Activated CD4-positive, alpha-beta memory T cell treated with anti-CD3 and anti-CD28 coated beads, Interleukin-2, amount 10 ng/mL, durations not matched to agents 7 days and 5 days (primary cell): Measurements from ENCODE around the gene ITGB3. TPM values are rescaled to one million over a fixed set of nuclear protein-coding genes. Genes with fewer than 3 reads are reported as not detected.

Source experiments
- CTCF ChIA-PET: fragments of 350-600 bp; sonication (Branson Sonifier 250); formaldehyde crosslinking; loops from one replicate; lab custom pipeline; 2021; ENCODE audit warnings: antibody characterized with exemption, inconsistent platforms; lab: Charles Lee
- POLR2A ChIA-PET: fragments of 350-600 bp; sonication (Branson Sonifier 250); formaldehyde crosslinking; loops from one replicate; lab custom pipeline; 2021; ENCODE audit warnings: antibody characterized with exemption; lab: Charles Lee
- DNase-seq: peaks from one replicate; pipeline ENCODE4 v3.0.0-alpha.2; 2020
- H3K27ac Mint-ChIP-seq: one replicate; pipeline ENCODE4 v1.8.0; 2021; ENCODE audit warnings: mild to moderate bottlenecking, mixed read lengths
- H3K27me3 Mint-ChIP-seq: one replicate; pipeline ENCODE4 v1.8.0; 2021; ENCODE audit warnings: mixed read lengths
- H3K36me3 Mint-ChIP-seq: one replicate; pipeline ENCODE4 v1.8.0; 2021; ENCODE audit warnings: low read depth, mixed read lengths
- H3K4me1 Mint-ChIP-seq: one replicate; pipeline ENCODE4 v1.8.0; 2021; ENCODE audit warnings: mixed read lengths
- H3K4me3 Mint-ChIP-seq: one replicate; pipeline ENCODE4 v1.8.0; 2021; ENCODE audit warnings: mild to moderate bottlenecking, mixed read lengths
- H3K9me3 Mint-ChIP-seq: one replicate; pipeline ENCODE4 v1.8.0; 2021; ENCODE audit warnings: mixed read lengths
- total RNA-seq, 2 experiments: library from RNA; stranded (reverse); gene quantifications; one replicate each; pipeline ENCODE4 v1.2.3, GENCODE V29; 2021

ITGB3 gene
- total RNA-seq, 2 experiments from 2014 or later, result 1.9 to 2.2 TPM

- ChIA-PET CTCF (no interaction called here), POLR2A (interaction anchor here (1.3 kb wide), 1 partner anchor 33 kb away, joined by 3 read pairs; no protein-coding TSS in a partner anchor)
- DNase-seq, result no peak
- no peak overlapping the region for H3K27ac Mint-ChIP-seq
- peaks cover 4% of the 10 kb centered on the region for H3K9me3 Mint-ChIP-seq
- H3K36me3 Mint-ChIP-seq, result no peaks in the 10 kb centered on the region
- H3K27me3 Mint-ChIP-seq, result no peaks in the 10 kb centered on the region
- peaks cover 25% of the 10 kb centered on the region for H3K4me1 Mint-ChIP-seq
- H3K4me3 Mint-ChIP-seq, result no peak overlapping the region
These were observed 28.7 kb upstream of the ITGB3 start for GRCh38 chr17:47224966-47225365.

GRCh38 chr17:47225436-47225858 lies 28.2 kb upstream of the ITGB3 start:
- peaks cover 25% of the 10 kb centered on the region for H3K4me1 Mint-ChIP-seq
- no peak for DNase-seq
- H3K27ac Mint-ChIP-seq, result no peak overlapping the region
- H3K36me3 Mint-ChIP-seq, result no peaks in the 10 kb centered on the region
- ChIA-PET CTCF (no interaction called here), POLR2A (no interaction called here)
- no peak overlapping the region for H3K4me3 Mint-ChIP-seq
- H3K27me3 Mint-ChIP-seq, result peaks cover 4% of the 10 kb centered on the region
- H3K9me3 Mint-ChIP-seq, result peaks cover 4% of the 10 kb centered on the region

DNA sequence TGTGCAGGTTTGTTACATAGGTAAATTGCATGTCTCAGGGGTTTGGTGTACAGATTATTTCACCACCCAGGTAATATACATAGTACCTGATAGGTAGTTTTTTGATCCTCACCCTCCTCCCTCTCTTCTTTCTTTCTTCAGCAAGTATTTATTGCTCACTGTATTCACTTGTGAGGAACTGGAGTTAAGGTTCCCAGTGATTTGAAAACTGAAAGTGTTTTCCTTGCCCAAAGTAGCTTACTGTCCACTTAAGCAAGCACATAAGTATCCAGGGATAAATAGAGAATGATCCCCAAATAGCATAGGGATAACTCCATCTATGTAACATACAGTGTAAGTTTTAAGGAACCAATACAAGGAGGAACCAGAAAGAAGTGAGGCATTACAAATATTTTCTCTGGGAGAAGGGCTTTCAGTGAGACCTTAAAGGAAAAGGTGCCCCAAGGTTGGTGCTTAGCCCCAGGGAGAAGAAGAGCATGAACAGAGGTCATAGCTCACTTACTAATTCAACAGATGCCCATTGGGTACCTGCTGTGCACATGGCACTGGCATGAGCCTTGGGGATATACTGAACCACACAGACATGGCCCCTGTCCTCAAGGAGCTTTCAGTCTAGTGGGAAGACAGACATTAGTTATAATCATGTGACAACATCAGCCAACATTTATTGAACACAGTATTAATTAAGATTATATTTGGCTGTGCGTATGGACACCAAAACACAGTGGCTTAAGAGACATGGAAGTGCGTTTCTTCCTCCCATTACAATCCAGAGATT lies 27.5 kb upstream of the ITGB3 start:
- CTCF ChIA-PET, result interaction anchor here (1.3 kb wide), 1 partner anchor 89 kb away, joined by 3 read pairs; no protein-coding TSS in a partner anchor
- Mint-ChIP-seq H3K36me3 (no peaks in the 10 kb centered on the region), H3K27me3 (peaks cover 6% of the 10 kb centered on the region), H3K27ac (no peak overlapping the region), H3K9me3 (peaks cover 4% of the 10 kb centered on the region), H3K4me3 (no peak overlapping the region), H3K4me1 (peaks cover 19% of the 10 kb centered on the region)
- DNase-seq, result no peak
- POLR2A ChIA-PET, result no interaction called here

DNA sequence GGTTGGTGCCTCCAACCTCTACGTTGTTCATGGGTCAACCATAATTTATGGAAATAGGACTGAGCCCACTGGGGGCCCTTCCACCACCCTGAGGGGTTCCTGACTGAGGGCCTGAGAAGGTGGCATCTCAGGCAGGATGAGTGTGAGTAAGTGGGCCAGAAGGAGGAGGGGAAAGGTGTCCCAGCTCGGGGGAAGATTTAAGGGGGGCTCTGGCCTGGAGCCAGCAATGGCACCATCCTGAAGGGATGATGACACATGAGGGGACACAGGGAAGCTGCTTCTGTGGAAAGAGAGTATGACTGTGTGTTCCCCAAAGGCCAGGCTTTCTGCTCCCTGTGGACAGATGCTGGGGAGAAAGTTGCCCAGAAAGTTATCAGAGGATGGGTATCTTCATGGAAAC lies 25.8 kb upstream of the ITGB3 start:
- no peak overlapping the region for H3K27ac Mint-ChIP-seq
- CTCF ChIA-PET, result interaction anchor here (3.8 kb wide), 1 partner anchor 87 kb away, joined by 44 read pairs; no protein-coding TSS in a partner anchor

DNA sequence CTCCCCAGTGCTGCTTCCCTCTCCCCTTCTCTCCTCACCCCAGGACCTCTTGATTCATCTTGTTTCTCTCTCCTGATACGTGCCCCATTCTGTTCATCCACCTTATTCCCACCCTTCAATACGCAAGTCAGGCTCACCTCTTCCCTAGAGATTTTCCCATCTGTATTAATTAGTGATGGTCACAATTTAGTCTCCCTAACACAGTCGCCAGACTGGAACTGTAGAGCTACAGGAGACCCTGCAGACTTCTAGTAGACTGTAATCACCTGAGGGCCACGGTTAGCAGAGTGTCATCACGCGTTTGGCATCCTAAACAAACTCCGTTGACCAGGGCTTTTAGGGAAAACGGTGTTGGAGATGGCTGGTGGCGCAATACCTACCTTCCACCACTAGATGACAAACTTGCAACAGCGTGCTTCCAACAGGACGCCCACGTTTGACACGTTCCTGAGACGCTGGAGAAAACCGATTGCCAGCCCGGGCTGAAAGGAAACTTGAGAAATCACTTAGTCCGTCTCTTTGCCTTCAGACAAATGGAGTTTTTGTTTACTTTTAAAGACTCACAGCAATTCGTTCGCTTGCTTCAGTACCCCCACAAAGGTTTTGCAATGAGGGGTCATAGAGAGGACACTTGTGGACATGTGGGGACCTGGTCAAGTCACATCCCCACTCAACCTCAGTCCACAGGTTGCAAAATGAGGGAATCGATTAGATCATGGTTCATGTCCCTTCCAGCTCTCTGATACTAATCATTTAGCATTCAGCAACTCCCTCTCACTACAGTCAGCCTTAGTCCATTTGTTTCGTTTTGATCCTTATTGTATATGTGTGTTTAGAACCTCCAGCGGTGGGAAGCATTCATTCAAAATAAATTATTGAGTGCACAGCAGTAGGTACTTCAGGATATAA lies 23.8 kb upstream of the ITGB3 start:
- peaks cover 10% of the 10 kb centered on the region for H3K27me3 Mint-ChIP-seq
- no peaks in the 10 kb centered on the region for H3K36me3 Mint-ChIP-seq
- no peak overlapping the region for H3K27ac Mint-ChIP-seq
- DNase-seq, result peak; percentile 76
- peaks cover 13% of the 10 kb centered on the region for H3K4me1 Mint-ChIP-seq
- H3K4me3 Mint-ChIP-seq, result peak overlapping the region; percentile 34
- ChIA-PET POLR2A (interaction anchor here (0.6 to 1.5 kb wide), 6 partner anchors 10 to 420 kb away, joined by 3 to 5 read pairs (median 3); partner anchors contain the start of gene KPNB1), CTCF (interaction anchor here (0.6 to 3.8 kb wide), 15 partner anchors 10 to 386 kb away, joined by 3 to 44 read pairs (median 4); partner anchors contain the start of gene CDC27)
- no peaks in the 10 kb centered on the region for H3K9me3 Mint-ChIP-seq

More for the DNA sequence above, 25.8 kb upstream of the ITGB3 start:
- H3K4me1 Mint-ChIP-seq, result peaks cover 13% of the 10 kb centered on the region
- H3K4me3 Mint-ChIP-seq, result no peak overlapping the region
- no peak for DNase-seq
- H3K27me3 Mint-ChIP-seq, result peaks cover 6% of the 10 kb centered on the region
- H3K9me3 Mint-ChIP-seq, result peaks cover 4% of the 10 kb centered on the region
- POLR2A ChIA-PET, result no interaction called here
- H3K36me3 Mint-ChIP-seq, result no peaks in the 10 kb centered on the region

DNA sequence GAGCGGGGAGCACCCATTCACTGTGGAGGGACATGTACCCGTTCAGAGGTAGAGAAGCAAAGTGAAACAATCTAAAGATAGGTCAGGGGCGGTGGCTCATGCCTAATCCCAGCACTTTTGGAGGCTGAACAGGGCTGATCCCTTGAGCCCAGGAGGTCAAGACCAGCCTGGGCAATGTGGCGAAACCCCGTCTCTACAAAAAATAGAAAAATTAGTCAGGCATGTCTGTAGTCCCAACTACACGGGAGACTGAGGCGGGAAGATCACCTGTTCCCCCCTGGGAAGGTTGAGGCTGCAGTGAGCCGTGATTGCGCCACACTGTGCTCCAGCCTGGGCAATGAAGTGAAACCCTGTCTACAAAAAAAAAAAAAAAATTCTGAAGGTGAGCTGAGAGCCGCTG lies 22.8 kb upstream of the ITGB3 start:
- Mint-ChIP-seq H3K27ac (no peak overlapping the region), H3K4me3 (no peak overlapping the region), H3K36me3 (no peaks in the 10 kb centered on the region), H3K4me1 (peaks cover 13% of the 10 kb centered on the region), H3K9me3 (no peaks in the 10 kb centered on the region), H3K27me3 (peaks cover 10% of the 10 kb centered on the region)
- ChIA-PET POLR2A (interaction anchor here (0.6 to 1.5 kb wide), 2 partner anchors 25 to 46 kb away, joined by 3 to 5 read pairs; no protein-coding TSS in a partner anchor), CTCF (interaction anchor here (1.1 to 3.8 kb wide), 6 partner anchors 10 to 84 kb away, joined by 3 to 44 read pairs (median 6); partner anchors contain the start of gene CDC27)
- no peak for DNase-seq

DNA sequence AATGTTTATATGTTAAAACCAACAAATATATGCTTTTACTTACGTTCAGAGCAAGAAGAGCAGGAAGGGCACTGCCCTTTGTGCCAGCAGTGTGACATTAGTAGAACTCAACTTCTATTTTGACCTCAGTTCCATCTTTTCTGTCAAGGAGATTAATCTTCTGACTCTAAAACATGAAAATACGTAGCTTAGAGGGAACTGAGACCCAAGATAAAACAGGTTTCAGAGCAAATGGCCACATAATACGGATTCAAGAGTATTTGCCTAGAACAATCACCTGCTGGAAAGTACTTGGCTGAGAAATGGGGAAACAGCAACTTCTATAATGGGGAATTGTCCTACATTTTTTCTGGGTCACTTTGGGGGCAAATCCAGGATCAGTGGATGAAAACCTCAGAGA lies 22.3 kb upstream of the ITGB3 start:
- POLR2A ChIA-PET, result interaction anchor here (0.6 kb wide), 1 partner anchor 46 kb away, joined by 3 read pairs; no protein-coding TSS in a partner anchor
- no peak overlapping the region for H3K27ac Mint-ChIP-seq
- DNase-seq, result no peak

DNA sequence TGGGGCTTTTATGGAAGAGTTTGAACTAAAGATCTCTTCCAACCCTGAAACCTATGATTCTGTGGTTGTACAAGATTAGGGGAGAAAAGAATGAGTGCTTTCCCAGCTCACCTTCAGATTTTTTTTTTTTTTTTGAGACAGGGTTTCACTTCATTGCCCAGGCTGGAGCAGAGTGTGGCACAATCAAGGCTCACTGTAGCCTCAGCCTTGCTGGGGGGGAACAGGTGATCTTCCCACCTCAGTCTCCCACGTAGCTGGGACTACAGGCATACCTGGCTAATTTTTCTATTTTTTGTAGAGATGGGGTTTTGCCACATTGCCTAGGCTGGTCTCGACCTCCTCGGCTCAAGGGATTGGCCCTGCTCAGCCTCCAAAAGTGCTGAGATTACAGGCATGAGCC lies 21.8 kb upstream of the ITGB3 start:
- H3K4me1 Mint-ChIP-seq, result peaks cover 13% of the 10 kb centered on the region
- H3K27ac Mint-ChIP-seq, result no peak overlapping the region
- peaks cover 10% of the 10 kb centered on the region for H3K27me3 Mint-ChIP-seq
- H3K4me3 Mint-ChIP-seq, result no peak overlapping the region
- POLR2A ChIA-PET, result no interaction called here
- H3K36me3 Mint-ChIP-seq, result no peaks in the 10 kb centered on the region
- CTCF ChIA-PET, result no interaction called here
- DNase-seq, result no peak
- H3K9me3 Mint-ChIP-seq, result no peaks in the 10 kb centered on the region

More for the DNA sequence above, 22.3 kb upstream of the ITGB3 start:
- Mint-ChIP-seq H3K4me3 (no peak overlapping the region), H3K9me3 (no peaks in the 10 kb centered on the region), H3K36me3 (no peaks in the 10 kb centered on the region), H3K4me1 (peaks cover 13% of the 10 kb centered on the region), H3K27me3 (peaks cover 10% of the 10 kb centered on the region)
- CTCF ChIA-PET, result interaction anchor here (1.4 to 3.8 kb wide), 3 partner anchors 10 to 84 kb away, joined by 3 to 44 read pairs (median 8); no protein-coding TSS in a partner anchor

DNA sequence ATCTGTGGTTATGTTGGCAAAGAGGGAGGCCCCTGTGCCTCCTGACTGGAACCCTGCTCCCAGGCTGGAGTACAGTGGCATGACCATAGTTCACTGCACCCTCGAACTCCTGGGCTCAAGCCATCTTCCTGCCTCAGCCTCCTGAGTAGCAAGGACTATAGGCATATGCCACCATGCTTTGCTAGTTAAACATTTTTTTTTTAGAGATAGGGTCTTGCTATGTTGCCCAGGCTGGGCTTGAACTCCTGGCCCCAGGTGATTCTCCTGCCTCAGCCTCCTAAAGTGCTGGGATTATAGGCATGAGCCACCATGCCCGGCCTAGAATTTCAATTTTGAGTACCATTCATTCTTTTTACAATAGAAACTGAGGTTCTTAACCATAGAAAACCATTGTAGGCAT lies 21.2 kb upstream of the ITGB3 start:
- Mint-ChIP-seq H3K4me1 (peaks cover 13% of the 10 kb centered on the region), H3K9me3 (no peaks in the 10 kb centered on the region), H3K27ac (no peak overlapping the region), H3K27me3 (peaks cover 10% of the 10 kb centered on the region), H3K36me3 (no peaks in the 10 kb centered on the region), H3K4me3 (no peak overlapping the region)
- CTCF ChIA-PET, result interaction anchor here (1.5 kb wide), 1 partner anchor 83 kb away, joined by 3 read pairs; no protein-coding TSS in a partner anchor
- POLR2A ChIA-PET, result no interaction called here
- no peak for DNase-seq

DNA sequence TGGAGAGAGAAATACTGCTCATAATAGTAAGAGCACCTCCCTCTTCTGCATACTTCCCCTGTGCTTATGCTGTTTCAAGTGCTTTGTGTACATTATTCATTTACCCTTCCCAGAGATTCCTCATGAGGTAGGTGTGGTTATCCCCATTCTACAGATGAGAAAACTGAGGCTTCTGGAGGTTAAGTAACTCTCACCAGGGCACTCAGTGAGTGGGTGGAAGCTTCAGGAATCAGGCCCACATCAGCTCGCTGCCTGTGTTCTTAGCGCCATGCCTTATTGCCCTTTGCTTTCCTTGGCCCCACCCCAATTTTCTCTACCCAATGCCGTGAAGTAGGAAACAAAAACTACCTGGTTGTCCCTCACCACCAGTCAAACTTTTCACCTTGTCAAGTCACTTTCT lies 18.1 kb upstream of the ITGB3 start:
- no peak for DNase-seq
- CTCF ChIA-PET, result no interaction called here

GRCh38 chr17:47235923-47236322 lies 17.7 kb upstream of the ITGB3 start:
- Mint-ChIP-seq H3K9me3 (no peaks in the 10 kb centered on the region), H3K36me3 (no peaks in the 10 kb centered on the region), H3K4me1 (peaks cover 12% of the 10 kb centered on the region), H3K4me3 (no peak overlapping the region), H3K27ac (no peak overlapping the region), H3K27me3 (peaks cover 4% of the 10 kb centered on the region)
- ChIA-PET CTCF (no interaction called here), POLR2A (no interaction called here)
- DNase-seq, result no peak

More for the DNA sequence above, 18.1 kb upstream of the ITGB3 start:
- Mint-ChIP-seq H3K27me3 (peaks cover 5% of the 10 kb centered on the region), H3K4me3 (no peak overlapping the region), H3K36me3 (no peaks in the 10 kb centered on the region), H3K27ac (no peak overlapping the region), H3K9me3 (no peaks in the 10 kb centered on the region), H3K4me1 (peaks cover 10% of the 10 kb centered on the region)
- POLR2A ChIA-PET, result no interaction called here

- Mint-ChIP-seq H3K36me3 (no peaks in the 10 kb centered on the region), H3K9me3 (no peaks in the 10 kb centered on the region), H3K27ac (no peak overlapping the region), H3K4me3 (no peak overlapping the region), H3K4me1 (peaks cover 12% of the 10 kb centered on the region), H3K27me3 (peaks cover 11% of the 10 kb centered on the region)
- ChIA-PET CTCF (interaction anchor here (0.6 kb wide), 1 partner anchor 709 kb away, joined by 3 read pairs; no protein-coding TSS in a partner anchor), POLR2A (no interaction called here)
- DNase-seq, result no peak
These were observed 15.8 kb upstream of the ITGB3 start for GRCh38 chr17:47237841-47238240.
